NCI-H1694 (cell line): Measurements from ENCODE around the gene CATSPERD.
"Not testable (repeated sequence)": the region's sequence is repeated elsewhere in the genome, so short reads cannot be mapped to it uniquely, and the experiment has no call there.

Experiments
- DNase-seq: peaks from one replicate; lab custom pipeline; 2025; lab: John Stamatoyannopoulos, UW

CATSPERD gene

DNA sequence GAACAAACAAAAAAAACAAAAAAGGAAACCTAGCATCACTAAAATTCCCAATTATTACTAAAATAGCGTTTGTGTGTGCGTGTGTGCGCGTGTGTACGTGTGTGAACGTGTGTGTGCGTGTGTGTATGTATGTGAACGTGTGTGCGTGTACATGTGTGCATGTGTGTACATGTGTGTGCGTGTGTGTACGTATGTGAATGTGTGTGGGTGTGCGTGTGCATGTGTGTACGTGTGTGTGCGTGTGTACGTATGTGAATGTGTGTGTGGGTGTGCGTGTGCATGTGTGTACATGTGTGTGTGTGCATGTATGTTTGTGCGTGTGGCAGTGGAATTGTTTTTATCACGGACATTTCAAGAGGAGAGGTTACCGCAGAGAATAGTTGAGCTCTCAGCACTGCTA, 21.6 kb downstream of the CATSPERD start:
- no peak for DNase-seq

DNA sequence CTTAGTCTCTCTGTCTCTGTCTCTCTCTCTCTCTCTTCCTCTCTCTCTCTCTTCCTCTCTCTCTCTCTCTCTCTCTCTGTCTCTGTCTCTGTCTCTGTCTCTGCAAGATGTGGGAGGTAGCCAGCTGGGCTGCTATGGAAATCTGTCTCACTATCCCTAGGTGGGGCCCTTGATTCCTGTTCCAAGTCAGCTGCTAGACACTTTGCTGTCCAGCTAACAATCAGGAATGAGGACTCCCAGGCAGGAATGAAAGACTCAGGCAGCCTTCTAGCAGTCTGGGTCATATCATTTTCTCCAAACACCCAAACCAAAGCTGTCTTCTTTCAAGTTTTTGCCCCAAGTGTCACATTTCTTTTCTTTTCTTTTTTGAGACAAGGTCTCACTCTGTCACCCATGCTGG, 23.2 kb downstream of the CATSPERD start:
- DNase-seq, result no peak

DNA sequence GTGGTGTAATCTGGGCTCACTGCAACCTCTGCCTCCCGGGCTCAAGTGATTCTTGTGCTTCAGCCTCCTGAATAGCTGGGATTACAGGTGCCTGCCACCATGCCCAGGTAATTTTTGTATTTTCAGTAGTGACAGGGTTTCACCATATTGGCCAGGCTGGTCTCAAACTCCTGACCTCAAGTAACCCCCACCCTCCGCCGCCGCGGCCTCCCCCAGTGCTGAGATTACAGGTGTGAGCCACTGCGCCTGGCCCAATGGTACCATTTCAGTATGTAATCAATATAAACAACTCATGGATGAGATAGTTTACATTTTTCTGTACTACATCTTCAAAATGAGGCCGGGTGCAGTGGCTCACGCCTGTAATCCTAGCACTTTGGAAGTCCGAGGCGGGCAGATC, 24.6 kb downstream of the CATSPERD start:
- not testable (repeated sequence) for DNase-seq

DNA sequence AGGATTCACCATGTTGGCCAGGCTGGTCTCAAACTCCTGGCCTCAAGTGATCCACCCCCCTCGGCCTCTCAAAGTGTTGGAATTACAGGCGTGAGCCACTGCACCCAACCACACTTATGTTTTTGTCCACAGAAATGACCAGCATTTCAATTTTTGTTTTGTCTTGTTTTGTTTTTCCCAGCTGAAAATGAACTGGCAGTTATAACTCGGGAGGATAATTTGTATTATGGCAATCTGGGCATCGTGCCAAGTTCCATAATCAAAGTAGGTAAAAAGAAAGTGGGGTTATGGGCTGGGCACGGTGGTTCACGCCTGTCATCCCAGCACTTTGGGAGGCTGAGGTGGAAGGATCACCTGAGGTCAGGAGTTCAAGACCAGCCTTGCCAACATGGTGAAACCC, 28.5 kb downstream of the CATSPERD start:
- DNase-seq, result not testable (repeated sequence)

DNA sequence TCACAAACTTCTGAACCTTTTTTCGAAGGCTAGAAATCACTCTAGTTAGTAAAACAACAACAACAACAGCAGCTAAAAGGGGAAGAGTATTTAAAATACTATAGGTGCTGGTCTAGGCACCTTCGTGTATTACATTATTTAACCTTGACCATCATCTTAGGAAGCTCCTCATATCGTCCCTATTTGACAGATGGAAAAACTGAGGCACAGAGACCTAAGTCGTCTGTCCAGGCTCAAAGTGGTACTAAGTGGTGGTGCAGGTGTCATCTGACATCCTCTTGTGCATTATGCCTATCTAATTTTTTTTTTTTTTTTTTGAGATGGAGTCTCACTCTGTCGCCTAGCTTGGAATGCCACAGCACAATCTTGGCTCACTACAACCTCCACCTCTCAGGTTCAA, 29.1 kb downstream of the CATSPERD start:
- no peak for DNase-seq

DNA sequence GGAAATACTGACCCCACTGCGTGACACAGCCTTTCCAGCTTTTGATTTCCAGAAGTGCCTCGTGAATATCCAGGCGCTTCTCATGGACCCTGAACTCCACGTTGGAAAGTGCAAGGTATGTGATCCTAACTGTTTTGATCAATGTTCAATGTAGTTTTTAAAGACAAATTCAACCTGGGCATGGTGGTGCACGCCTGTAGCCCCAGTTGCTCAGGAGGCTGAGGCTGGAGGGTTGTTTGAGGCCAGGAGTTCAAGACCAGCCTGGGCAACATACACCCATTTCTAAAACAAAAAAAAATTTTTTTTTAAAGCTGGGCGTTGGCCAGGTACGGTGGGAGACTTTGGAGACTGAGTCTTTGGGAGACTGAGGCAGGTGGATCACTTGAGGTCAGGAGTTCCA, 31.3 kb downstream of the CATSPERD start:
- DNase-seq, result no peak

DNA sequence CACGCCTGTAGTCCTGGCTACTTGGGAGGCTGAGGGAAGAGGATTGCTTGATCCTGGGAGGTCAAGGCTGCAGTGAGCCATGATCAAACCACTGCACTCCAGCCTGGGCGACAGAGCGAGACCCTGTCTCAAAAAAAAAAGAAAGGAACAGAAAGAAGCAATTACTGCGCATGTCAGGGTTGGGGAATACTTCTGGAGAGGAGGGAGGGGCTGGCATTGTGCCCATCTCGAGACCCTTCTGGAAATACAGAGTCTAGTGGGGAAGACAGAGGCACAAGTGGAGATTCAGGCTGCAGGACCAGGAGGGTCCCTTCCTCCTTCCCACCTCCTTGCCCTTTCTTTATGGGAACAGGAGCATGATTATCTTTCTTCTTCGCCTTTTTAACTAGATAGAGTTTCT, 33.3 kb downstream of the CATSPERD start:
- no peak for DNase-seq

DNA sequence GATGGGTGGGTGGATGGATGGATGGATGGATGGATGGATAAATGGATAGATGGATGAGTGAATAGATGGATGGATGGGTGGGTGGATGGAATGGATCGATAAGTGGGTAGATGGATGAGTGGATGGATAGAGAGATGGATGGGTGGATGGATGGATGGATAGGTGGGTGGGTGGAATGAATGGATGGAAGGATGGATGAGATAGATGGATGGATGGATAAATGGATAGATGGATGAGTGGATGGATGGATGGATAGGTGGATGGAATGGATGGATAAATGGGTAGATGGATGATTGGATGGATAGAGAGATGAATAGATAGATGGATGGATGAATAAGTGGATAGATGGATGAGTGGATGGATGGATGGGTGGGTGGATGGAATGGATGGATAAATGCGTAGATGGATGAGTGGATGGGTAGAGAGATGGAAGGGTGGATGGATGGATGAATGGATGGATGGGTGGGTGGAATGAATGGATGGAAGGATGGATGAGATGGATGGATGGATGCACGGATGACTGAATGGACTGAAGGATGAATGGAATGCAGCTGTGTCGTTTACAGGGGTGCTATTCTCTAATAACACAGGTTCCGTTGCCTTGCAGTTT, 42.3 kb downstream of the CATSPERD start:
- no peak for DNase-seq

DNA sequence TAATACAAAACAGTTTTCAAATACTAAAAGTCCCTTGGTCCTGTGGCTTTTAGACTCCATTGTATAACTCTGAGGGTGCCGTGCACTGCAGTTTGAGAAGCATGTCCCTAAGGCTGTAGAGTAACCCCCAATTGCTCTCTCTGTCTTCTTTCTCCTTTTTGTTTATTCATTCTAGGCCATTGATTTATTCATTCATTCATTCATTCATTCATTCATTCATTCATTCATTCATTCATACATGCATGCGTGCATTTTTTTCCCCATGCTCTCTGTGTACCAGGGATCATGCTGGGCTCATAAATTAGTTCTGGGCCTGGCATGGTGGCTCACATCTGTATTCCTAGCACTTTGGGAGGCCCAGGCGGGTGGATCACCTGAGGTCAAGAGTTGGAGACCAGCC, 44.8 kb downstream of the CATSPERD start:
- no peak for DNase-seq

DNA sequence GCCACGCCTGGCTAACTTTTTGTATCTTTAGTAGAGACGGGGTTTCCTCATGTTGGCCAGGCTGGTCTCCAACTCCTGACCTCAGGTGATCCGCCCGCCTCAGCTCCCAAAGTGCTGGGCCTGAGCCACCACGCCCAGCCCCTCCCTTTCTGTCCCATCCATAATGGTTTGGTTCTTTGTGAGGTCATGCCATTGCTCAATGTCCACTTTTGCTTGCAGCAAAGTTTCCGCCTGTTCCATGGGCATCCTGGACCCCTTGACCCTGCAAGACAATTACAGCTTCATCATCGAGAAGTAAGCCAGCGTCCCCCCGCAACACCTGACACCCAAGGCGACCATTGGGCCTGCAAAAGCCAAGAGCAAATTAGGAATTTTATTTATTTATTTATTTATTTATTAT, 47.5 kb downstream of the CATSPERD start:
- DNase-seq, result no peak

DNA sequence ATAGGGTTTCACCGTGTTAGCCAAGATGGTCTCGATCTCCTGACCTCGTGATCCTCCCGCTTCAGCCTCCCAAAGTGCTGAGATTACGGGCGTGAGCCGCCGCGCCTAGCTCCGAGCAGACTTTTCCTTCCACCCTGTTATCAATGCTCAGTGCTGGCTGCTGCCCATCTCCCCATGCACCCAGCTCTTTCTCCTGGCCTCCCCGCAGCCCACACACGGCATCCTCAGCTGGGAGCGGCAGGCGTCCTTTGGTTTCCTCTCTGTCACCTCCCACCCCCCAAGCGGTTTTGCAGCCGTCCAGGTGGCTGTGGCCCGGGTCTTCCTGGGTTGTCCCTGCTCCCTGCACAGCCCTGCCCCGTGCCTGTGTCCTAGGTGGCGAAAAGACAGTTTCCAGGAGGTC, 52.0 kb downstream of the CATSPERD start:
- no peak for DNase-seq

DNA sequence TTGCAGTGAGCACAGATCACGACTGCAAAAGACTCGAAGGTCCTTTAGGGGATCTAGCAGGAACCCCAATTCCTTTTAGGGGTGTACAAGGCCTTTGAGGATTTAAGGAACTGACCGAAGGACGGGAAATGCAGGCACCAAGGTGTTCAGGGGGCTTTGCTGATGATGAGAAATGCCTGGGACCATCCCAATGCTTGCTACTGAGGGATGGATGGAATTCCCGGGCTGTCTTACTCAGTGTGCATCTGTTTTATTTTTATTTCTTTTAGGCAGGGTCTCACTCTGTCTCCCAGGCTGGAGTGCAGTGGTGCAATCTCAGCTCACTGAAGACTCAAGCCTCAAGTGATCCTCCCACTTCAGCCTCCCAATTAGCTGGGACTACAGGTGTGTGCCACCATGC, 52.8 kb downstream of the CATSPERD start:
- no peak for DNase-seq

DNA sequence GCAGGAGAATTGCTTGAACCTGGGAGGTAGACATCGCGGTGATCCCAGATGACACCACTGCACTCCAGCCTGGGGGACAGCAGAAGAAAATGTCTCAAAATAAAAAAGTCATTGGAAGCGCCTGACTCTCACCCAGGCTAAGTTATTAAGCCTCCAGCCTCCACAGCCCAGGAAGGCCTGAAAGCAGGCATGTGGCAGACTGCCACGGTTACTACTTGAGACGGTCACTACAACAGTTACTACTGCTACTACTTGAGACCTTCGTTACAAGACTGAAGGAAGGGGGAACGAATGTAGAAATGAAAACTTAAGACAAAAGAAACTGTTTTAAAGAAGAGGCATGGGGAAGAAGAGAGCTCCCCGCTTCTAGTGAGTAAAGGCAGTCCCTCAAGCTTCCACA, 54.5 kb downstream of the CATSPERD start:
- no peak for DNase-seq

DNA sequence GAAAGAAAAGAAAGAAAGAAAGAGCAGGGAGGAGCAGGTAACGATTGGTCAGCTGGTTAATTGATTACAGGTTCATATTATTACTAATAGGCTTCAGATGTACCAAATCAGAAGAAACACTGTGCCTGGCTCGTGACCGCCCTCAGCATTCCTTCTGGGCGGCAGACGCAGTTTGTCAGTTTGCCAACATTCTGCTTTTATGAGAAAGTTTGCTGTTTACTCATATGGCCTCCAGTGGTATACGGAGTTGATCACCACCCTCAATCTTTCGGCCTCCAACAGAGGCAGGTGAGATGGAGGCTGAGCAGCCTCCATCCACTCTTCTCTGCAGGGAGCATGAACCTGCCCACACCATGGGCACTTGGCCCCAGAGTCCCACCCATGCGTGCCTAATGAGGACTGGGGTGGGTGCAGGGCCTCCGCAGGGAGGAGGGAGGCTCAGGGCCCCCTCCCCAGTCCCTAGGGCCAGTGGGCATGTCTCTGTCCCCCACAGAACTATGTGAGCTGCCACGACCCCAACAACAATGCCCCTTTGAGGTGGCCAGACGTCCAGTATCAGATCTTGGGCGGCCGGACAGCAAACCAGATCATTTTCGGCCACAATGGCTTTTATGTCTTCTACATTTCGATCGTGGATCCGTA, 55.4 kb downstream of the CATSPERD start:
- no peak for DNase-seq

DNA sequence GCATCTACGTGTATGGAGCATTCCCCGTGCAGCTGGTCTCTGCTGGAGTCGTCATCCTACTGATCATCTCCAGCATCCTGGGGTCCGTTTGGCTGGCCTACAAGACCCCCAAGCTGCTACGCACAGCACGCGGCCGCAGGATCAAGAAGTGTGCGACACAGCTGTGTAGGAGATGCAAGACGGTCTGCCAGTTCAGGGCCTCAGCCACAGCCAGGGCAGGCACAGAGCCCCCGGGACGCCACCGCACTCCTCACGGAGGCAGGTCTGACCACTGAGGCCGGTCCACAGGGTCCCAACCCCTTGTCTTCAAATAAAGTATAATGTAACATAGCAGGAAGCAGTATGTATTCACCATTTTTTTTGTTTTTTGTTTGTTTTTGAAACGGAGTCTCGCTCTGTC, 58.0 kb downstream of the CATSPERD start:
- no peak for DNase-seq

DNA sequence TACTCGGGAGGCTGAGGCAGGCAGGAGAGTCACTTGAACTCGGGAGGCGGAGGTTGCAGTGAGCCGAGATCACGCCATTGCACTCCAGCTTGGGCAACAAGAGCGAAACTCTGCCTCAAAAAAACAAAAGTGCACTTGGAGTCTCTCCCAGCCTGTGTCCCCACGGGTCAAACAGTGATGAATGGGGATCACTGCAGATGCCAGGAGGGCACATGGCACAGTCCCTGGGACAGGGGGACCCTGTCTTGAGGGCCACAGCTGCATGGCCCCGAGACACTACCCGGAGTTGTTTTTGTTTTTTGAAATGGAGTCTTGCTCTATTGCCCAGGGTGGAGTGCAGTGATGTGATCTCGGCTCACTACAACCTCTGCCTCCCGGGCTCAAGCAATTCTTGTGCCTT, 60.5 kb downstream of the CATSPERD start:
- DNase-seq, result not testable (repeated sequence)

DNA sequence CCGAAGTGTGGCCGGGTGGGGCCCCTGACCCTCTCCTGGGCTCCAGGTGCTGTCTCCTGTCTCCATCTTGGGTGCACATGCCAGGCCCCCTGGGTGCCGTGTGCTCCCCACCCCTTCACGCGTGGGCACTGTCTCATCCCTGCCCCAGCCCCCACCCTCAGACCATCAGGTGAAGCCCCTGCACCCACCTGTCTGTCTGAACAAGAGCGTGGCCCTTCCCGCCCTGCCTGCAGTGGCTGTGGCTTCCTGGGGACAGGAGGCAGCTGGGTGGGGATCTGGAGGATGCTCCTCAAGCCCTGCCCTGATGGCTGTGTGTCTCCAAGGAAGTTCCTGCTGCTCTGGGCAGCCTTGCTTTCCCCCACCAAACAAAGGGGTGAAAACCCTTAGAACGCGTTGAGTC, 61.9 kb downstream of the CATSPERD start:
- DNase-seq, result no peak

DNA sequence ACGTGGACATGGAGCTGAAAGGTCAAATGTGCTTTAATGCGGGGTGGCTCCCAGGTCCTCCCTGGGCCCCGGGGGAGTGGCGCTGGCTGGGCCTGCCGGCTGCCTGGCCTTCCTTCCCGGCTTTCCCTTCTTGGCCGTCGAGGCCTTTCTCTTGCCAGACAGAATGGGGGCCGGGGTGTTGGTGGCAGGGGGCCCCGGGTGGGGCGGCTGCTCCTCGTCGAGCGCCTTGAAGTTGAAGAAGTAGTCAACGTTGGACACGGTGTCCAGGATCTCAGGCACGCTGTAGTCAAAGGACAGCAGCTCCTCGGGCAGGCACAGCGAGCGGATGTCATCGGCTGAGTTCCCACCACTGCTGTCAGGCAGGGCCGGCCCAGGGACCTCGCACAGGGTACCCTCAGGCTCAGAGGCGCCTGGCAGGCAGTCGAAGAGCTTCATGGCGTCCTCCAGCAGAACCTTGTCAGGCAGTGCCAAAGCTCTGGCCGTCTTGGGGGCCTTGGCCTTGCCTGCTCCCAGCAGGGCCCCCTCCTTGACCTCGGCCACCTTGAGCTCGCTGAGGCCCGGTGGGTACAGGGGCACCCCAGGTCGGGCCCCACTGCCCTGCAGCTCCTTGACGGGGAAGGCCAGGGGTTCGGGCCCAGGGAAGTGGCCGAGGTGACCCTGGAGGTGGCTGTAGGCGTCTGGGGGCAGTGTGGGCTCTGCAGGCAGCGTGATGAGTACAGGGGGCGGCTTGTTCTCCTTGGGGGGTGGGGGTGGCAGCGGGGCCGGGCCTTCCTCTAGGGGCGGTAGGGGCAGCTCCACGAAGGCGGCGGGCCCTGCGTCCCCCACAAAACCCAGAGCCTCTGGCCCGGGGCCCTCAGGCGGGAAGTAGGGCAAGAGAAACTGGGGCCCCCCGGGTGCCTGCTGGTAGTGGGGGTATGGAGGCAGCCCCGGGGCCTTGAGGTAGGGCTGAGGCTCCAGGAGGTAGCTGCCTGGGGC, 62.8 kb downstream of the CATSPERD start:
- no peak for DNase-seq

DNA sequence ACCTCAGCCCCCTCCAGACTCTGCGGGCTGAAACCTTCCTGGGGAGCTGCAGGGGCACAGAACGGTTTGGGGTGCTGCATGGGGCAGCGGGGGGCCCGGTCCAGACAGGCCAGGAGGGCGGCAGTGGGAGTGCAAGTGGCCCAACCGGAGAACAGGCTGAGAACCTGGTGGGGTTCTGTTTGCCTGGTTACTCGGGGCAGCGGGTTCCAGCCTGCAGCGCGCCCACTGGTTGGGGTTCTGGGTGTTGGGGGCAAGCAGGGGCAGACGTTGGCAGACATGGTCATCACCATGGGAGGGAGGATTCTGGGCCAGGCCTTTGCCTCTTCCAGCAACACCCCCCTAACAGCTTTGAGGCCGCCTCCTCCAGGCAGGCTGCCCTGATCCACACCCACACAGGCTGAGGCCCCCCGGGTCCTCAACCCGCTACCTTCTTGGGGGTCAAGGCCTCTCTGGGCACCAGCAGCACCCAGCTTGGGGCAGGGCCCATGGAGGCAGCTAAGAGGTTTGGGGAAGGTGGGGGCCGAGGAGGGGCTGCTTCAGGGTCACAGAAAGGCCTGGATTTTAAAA, 64.2 kb downstream of the CATSPERD start, which contains the start of gene PRR22:
Gene PRR22 (minus strand): TSS at position 166 of the 567 bp plus-strand sequence. CDS start 86 bp downstream, at position 80.
- no peak for DNase-seq

DNA sequence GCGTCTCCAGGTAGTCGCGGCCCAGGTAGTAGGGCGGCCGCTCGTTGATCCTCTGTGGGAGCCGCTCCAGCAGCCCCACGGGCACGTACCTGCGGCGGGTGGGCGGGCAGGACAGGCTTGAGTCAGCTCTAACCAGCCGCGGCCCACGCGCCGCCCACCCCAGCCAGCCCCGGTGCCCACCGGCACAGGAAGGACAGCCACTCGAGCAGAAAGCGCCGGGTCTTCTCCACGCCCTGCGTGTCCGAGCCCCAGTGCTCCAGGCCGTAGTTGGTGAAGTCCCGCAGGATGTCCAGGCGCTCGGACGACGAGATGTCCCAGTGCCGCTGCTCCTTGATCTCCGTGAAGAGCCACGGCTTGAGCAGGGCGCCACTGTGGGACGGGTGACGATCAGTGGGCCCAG, 65.0 kb downstream of the CATSPERD start:
- DNase-seq, result no peak

DNA sequence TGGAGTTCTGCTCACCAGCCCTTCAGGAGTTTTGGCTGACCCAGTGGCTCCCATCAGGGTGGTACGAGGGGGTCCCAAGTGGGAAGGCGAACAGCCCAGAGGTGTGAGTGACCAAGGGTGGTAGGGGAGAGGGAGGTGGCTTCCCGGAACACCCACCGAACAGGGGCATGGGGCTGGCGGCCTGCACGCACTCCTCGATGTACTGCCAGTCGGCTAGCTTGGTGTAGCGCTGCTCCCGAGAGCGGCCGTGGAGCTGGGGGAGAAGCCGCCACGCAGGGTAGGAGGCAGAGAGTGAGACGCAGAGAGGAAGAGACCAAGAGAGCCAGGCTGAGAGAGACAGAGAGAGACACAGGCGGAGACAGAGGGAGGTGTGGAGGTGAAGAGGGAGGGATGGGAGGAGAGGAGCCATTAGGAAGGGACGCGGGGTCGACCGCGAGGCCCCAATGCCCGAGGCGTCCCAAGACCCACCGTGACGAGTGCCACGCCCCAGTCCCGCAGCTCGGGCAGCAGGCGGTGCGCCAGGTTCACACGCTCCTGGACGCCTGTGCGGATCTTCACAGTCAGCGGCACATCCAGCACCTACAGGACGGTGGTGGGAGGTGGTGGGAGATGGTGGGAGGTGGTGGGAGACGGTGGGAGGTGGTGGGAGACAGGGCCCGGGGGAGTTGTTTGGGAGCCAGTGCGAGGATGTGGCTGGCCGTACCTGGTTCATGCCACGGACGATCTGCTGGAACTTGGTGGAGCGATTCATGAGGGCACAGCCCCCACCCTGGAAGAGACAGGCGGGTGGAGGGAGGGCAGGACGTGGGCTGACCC, 66.4 kb downstream of the CATSPERD start:
- DNase-seq, result no peak
